ENCODE results near the gene NKD1.

DNA sequence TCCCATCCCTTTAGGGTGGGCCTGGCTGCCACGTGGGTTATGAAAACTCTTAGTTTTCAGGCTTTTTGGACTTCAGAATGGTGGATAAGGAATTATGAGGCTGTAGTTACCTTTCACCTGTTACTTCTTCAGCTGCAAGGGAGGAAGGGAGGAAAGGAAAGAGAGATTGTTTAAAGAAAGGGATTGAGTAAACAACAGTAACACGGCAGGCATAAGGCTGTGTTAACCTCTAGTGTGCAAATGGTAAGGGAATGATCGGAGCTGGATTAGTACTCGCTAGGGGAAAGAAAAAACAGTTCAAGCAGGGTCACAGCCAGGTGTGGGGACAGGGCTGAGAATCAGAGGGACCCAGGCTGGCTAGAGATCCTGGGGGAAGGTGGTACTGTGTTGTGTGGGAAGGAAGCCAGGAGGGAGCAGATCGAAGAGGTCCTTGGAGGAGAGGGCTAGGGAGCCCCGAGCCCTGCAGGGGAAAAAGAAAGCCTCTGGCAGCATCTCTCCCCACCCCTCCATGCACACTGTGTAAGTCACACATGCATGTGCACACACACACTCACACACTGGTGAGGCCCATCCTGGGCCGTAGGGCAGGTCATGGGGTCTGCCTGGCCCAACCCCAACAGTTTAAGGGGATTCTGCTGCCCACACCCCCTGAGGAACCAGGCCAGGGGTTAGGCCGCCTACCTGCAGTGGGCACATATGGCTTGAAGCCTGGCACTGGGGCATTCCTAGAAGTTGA is 83.2 kb downstream of the NKD1 start:
- TF ChIP-seq, protein P1, sequence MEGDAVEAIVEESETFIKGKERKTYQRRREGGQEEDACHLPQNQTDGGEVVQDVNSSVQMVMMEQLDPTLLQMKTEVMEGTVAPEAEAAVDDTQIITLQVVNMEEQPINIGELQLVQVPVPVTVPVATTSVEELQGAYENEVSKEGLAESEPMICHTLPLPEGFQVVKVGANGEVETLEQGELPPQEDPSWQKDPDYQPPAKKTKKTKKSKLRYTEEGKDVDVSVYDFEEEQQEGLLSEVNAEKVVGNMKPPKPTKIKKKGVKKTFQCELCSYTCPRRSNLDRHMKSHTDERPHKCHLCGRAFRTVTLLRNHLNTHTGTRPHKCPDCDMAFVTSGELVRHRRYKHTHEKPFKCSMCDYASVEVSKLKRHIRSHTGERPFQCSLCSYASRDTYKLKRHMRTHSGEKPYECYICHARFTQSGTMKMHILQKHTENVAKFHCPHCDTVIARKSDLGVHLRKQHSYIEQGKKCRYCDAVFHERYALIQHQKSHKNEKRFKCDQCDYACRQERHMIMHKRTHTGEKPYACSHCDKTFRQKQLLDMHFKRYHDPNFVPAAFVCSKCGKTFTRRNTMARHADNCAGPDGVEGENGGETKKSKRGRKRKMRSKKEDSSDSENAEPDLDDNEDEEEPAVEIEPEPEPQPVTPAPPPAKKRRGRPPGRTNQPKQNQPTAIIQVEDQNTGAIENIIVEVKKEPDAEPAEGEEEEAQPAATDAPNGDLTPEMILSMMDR (IDR thresholded peaks at IDR 0.05) = no peak
- no peak for TF ChIP-seq POLR2AphosphoS5 (IDR thresholded peaks at IDR 0.05)

Measured in breast epithelium (tissue), 3 donors.